HG03442 (cell line): ENCODE data around the gene SNAP23.

Source experiments
- ATAC-seq: cut with Tn5 transposase; IDR thresholded peaks from one replicate; pipeline ENCODE4 v1.9.1; 2021; ENCODE audit warnings: mild to moderate bottlenecking, moderate library complexity; ENCODE audit not compliant: unreplicated experiment

SNAP23 gene

DNA sequence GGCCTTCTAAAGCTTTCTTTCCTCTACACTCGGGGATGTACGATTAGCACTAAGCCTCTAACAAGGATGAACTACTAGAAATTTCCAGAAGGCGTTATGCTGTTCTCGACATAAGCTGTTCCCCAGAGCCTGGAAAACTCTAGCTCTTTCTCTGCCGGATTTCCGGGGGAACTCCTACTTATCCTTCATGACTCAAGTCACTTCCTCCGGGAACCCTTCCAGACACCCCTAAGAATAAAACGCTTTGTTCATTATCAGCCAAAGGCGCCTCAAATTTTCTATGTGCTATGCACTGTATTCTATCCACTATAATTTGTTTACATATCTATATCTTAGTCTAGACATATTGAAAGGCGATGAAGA, 455 bp upstream of the SNAP23 start:
- ATAC-seq, result no peak

DNA sequence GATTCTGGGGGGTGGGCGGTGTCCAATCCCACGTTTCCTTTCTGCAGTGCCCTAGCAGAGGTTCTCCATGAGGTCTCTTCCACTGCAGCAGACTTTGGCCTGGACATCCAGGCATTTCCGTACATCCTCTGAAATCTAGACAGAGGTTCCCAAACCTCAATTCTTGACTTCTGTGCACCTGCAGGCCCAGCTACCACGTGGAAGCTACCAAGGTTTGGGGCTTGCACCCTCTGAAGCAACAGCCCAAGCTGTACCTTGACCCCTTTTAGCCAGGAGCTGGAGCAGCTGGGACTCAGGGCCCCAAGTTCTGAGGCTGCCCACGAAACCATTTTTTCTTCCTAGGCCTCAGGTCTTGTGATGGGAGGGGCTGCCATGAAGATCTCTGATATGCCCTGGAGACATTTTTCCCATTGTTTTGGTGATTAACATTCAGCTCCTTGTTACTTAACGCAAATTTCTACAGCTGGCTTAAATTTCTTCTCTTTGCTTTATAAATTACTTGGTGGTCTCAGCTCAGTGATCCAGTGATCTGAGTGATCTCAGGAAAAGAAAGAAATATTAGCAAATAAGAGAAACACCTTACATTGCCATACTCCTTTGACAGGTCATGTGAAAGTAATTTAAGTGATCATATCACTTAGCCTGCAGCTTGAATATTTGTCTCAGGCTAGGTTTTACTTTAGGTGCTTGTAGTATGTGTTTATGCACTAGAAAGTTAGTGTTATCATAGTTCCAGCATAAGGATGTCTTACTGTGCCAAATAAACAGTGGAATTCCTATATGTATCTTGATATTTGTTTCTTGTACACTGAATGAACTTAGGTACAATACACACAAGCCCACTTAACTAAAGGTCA, 3.0 kb downstream of the SNAP23 start:
- no peak for ATAC-seq

DNA sequence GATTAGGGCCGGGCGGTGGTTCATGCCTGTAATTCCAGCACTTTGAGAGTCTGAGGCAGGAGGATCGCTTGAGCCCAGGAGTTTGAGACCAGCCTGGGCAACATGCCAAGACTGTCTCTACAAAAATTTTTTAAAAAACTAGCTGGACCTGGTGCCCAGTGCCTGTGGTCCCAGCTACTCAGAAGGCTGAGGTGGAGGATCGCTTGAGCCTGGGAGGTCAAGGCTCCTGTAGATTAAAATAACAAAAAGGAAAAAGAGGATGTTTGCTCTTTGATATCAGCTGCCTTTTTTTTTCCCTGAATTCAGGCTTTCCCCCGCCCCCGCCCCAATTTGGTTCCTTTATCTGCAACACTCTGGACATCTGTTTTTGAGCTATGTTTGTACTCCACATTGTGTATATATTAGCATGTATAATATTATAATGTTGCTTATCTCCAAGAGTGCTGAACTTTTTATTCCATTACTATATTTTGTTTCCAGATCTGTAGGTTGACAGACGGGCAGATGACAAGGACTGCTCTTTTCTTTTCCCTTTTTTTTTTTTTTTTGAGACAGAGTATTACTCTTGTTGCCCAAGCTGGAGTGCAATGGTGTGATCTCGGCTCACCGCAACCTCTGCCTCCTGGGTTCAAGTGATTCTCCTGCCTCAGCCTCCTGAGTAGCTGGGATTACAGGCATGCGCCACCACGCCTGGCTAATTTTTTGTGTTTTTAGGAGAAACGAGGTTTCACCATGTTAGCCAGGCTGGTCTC, 4.6 kb downstream of the SNAP23 start:
- no peak for ATAC-seq

DNA sequence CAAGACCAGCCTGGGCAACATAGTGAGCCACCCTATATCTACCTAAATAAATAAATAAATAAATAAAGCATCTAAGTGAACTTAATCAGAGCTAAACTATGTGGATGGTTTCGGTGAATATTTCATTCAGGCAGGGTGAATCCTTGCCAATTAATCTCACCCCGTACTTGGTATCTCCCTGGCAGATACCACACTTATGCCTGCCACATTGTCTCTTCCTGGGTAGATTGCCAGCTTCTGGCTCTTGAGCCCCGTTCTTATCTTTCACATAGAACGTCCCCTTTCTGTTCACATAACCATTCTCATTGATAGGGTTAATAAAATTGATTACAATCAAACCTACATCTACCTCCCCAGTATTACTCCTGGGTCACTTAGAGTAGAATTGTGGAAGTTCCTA, 7.0 kb downstream of the SNAP23 start:
- no peak for ATAC-seq

GRCh38 chr15:42503825-42504224, 8.4 kb downstream of the SNAP23 start:
- ATAC-seq, result no peak

DNA sequence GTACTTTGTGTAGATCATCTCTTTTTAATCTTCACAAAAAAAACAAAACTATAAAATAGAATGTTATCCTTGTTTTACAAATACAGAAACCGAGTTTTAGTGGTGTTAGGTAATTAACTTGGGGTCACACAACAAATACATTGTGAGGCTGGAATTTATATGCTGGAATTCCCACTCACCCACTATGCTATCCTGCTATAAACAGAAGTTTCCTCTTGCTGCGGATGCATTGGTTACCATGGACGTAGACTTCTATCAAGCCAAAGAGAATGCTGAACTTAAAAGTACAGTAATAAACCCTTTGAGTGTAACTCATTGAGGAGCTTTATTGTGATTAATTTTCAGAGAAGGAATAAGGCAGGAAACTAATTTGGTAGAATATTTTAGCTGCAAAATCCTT, 9.2 kb downstream of the SNAP23 start:
- ATAC-seq, result peak; percentile 19

DNA sequence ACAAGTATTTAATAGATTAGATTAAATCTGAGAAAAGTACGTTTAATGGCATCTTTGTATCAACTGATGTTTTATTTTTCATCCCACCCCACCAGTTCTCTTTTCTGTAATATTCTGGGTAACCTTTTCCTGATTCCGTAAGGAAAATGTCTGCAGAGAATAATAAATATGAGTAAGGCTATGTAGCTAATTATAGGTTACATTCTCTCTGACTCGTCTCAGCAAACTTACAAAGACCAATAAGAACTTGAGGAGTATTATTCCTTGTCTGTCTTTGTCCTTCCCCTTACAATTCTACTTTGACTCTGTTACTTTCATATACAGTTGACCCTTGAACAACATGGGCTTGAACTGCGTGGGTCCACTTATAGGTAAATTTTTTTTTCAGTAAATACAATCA, 12.1 kb downstream of the SNAP23 start:
- ATAC-seq, result no peak

DNA sequence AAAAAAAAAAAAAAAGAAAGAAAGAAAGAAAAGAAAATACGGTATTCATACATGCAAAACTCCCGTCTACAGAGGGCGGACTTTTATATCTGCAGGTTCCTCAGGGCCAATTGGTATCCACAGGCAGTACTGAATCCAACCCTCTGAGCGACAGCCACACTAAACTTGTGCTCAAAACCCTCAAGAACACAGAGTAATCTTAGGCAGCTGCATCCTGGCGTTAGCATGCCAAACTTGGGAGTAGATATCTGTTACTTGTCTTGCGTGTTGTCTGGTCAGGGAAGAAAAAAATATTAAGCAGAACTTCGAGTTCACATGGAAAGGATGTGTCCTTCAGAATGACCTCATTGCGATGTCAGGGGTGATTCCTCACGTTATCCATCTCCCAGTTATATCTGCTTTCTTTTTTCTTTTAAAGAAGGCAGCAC, 12.8 kb downstream of the SNAP23 start:
- ATAC-seq, result no peak

GRCh38 chr15:42510258-42511006, 15.0 kb downstream of the SNAP23 start:
- no peak for ATAC-seq

DNA sequence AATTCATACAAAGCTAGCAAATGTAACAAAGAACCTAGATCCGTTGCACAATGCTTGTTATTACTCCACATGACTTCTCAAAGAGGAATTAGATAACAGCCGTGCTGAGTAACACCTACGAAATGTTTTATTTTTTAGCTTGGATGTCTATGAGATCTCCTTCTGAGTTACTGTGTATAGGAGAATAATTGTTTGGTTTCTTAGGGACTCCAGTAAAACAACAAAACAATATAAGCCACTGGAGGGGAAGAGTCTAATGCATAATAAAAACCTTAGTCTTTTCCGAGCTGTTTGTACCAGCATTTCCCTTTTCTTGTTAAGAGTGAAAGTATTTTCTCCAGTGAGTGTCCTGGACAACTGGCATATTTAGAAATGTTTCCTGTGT, 15.6 kb downstream of the SNAP23 start:
- no peak for ATAC-seq

DNA sequence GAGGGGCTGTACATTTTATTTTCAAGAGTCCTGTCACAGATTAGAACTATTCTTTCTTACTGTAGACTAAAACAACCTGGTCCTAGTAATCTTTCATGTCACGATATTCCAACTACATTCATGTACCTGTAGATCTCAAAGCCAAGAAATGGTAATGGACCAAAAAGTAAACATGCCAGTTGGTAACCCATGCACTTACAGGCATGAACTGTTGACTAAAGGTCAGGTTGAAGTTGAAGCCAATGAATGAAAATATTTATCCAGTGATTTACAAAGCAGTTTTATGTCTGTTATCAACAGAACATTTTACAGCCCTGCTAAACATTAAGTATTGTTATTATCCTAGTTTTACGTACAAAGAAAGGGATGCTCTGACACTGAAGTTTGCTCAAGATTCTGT, 27.9 kb downstream of the SNAP23 start:
- ATAC-seq, result no peak

- ATAC-seq, result no peak
Measured at GRCh38 chr15:42528970-42529369, 33.5 kb downstream of the SNAP23 start.

DNA sequence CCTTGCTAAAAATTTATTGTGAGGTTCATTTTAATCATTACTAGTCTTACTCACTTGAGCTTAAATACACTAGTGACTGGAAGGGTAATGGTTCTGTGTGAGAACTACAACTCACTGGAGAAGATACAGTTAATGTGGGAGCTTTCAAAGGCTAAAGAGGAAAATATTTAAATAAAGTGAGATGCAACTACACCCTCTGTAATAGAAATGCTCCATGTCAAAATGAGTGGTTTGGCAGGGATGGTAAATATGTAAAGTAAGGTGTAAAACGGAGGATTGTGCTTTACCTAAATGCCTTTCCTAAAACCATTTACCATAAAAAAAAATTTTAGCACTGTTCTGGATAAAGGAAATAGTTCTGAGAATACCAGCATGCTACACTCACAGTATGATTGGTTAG, 37.8 kb downstream of the SNAP23 start:
- no peak for ATAC-seq

DNA sequence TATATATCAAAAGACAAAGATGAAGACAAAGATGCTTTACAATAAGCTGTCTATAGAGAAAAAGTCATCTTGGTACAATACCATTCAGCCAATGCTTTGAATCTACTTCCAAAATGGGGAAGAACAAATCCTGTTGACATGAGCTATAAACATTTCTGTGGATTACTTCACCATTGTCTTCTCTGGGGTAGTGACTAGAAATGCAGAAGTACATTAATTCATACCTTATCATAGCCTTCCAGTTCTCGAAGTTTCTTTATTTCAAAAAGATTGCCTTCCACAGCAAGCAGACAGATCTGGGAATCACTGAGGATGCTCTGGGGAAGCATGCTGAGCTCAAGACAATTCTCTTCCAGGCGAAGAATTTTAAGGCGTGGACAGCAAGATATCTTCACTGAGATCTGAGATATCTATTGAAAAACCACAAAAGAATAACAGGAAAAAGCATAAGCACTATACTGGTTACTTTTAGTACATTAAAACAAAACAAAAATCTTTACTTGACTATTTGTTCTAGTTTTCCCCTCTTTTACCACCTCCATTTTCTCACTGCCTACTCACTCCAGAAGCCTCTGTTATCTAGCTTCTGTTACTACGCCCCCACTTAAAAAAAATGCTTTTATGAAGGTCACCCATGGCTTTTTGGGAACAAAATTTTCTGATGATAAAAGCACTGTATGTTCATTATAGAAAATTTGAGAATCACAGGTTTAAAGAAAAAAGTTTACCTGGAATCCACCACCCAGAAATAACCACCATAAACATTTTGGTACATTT, 49.6 kb downstream of the SNAP23 start:
- no peak for ATAC-seq

DNA sequence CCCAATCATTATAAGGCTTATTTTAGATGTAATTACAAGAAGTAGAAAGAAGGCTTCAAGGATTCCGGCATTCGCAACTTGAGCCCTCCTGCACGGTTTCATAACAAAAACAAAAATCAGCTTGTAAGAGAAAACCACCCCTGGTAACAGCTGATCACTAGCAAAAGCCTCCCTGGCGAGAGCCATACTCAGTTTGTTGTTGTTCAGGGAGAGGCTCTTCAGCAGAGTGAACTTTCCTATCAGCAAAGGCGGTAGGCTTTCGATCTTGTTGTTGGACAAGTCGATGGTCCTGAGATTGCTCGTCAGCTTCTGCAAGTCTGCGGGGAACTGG, 52.4 kb downstream of the SNAP23 start:
- ATAC-seq, result peak; percentile 12

DNA sequence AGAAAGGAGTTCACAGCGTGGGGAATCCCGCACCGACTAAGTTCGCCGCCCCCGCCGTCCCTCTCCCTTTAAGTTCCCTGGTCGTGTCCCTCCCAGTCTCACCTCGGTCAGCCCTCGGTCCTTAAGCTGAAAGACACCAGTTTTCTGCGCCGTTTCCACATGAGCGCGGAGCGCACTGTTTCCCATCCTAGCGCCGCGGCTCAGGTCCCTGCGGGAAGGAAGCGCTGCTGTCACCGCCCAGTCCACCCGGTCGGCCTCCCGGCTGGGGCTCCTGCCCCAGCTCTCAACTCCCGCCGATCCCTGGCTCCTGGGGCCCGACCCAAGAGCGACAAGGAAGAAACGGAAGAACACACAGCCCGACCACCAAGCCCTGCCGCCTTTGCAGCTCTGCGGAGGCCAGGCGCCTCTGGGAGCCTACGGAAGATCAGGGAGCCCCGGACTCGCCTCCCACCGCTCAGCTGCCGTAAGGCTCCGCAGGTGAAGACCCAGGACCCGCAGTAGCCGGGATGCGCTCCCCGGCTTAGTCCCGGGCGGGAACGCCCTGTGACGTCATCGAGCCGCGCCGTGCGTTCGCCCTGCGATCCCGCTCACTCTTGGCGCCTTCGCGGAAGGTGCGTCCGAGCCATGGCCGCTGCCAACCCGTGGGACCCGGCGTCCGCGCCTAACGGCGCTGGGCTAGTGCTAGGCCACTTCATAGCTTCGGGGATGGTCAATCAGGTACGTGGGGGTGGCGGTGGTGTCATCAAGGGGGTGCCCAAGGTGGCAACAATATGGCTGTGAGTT, 53.0 kb downstream of the SNAP23 start, which contains the start of the genes HAUS2 and LRRC57:
Gene HAUS2, plus strand, starts transcription at position 590 of the 783 bp plus-strand sequence. Its CDS starts 35 bp downstream, at position 625.
Gene LRRC57, minus strand, starts transcription at position 545 of the 783 bp plus-strand sequence. Its CDS starts 359 bp downstream, at position 186.
- peak; percentile 80 for ATAC-seq

DNA sequence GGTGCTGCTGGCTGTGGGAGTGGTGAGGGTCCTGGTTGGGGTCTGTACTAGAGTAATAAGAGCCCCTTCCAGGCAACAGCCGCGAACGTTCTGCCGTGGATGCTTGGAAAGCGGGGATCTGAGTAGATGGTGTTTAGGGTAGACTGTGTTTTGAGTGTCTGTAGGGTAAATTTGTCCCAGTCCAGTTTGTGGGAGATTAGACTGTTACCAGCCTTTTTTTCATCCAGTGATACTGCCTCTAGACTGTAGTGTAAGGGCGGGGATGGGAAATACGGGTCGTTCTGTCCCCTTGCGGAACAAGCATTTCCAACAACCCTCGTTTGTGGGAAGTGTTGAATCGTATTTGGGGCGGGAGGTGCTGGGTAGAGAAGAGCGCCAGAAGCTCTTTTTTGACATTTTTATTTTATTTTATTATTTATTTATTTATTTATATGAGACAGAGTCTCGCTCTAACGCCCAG, 53.6 kb downstream of the SNAP23 start:
- peak; percentile 26 for ATAC-seq

DNA sequence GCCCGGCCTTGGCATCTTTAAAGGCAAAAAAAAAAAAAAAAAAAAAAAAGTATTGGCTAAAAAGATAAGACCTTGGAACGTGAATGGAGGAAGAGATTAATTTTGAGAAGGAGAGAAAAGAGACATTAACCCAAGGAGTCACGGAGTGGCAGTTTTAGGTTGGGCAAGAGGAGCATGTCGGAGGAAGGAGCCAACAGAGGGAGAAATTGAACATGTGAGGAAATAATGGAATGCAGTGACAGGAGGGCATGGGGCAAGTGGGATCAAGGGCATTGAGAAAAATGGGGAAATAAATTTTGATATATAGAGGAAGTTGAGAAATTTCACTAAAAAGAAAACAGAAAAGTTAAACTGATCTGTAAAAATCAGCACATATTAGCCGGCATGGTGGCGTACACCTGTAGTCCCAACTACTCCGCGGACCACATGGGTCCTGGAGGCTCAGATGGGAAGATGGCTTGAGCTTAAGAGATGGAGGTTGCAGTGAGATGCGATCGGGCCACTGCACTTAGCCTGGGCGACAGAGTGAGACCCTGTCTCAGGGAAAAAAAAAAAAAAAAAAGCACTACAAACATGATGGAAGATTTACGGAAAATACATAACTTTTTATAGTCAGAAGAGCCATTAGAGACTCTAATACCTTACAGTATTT, 54.4 kb downstream of the SNAP23 start:
- no peak for ATAC-seq

GRCh38 chr15:42553554-42553953, 58.1 kb downstream of the SNAP23 start:
- no peak for ATAC-seq
